Dedifferentiated amniotic fluid mesenchymal stem cell (primary cell): ENCODE data around the gene ZIC2.

ENCODE experiments used
- DNase-seq: peaks from one replicate; pipeline ENCODE4 v3.0.0-alpha.2; 2016; ENCODE audit errors: extremely low spot score

The ZIC2 gene

GRCh38 chr13:99985886-99986527 lies 4.4 kb downstream of the ZIC2 start:
- no peak for DNase-seq

GRCh38 chr13:99986741-99987140 lies 5.2 kb downstream of the ZIC2 start:
- no peak for DNase-seq

GRCh38 chr13:99987154-99988019 lies 5.8 kb downstream of the ZIC2 start:
- DNase-seq: no peak

- no peak for DNase-seq
These were observed 7.1 kb downstream of the ZIC2 start for GRCh38 chr13:99988529-99989275.

GRCh38 chr13:99989276-99990125 lies 7.9 kb downstream of the ZIC2 start:
- DNase-seq: no peak

GRCh38 chr13:99990126-99990977 lies 8.8 kb downstream of the ZIC2 start:
- no peak for DNase-seq

GRCh38 chr13:99991013-99991827 lies 9.6 kb downstream of the ZIC2 start:
- DNase-seq: no peak

- DNase-seq: no peak
These were observed 10.5 kb downstream of the ZIC2 start for GRCh38 chr13:99991828-99992775.

GRCh38 chr13:99992949-99993351 lies 11.4 kb downstream of the ZIC2 start:
- DNase-seq: no peak

GRCh38 chr13:99993660-99994637 lies 12.4 kb downstream of the ZIC2 start:
- no peak for DNase-seq

GRCh38 chr13:99994638-99995020 lies 13.0 kb downstream of the ZIC2 start:
- DNase-seq: no peak

GRCh38 chr13:99995104-99995588 lies 13.6 kb downstream of the ZIC2 start:
- DNase-seq: no peak

GRCh38 chr13:99995589-99996380 lies 14.2 kb downstream of the ZIC2 start:
- DNase-seq: no peak

- no peak for DNase-seq
These were observed 14.9 kb downstream of the ZIC2 start for GRCh38 chr13:99996381-99996973.

GRCh38 chr13:99997702-99998214 lies 16.2 kb downstream of the ZIC2 start:
- no peak for DNase-seq

- DNase-seq: no peak
These were observed 16.7 kb downstream of the ZIC2 start for GRCh38 chr13:99998261-99998660.
